Dendritic cell treated with granulocyte-macrophage colony-stimulating factor and Interleukin-4, amounts not matched to agents 40 ng/mL and 50 ng/mL, for 4 days (primary cell): ENCODE measurements around the gene DHCR24.

Experiments used
- H3K27ac Mint-ChIP-seq: one replicate; pipeline ENCODE4 v1.8.0; 2022; ENCODE audit warnings: mild to moderate bottlenecking, mixed read lengths
- H3K27me3 Mint-ChIP-seq: one replicate; pipeline ENCODE4 v1.8.0; 2022; ENCODE audit warnings: mild to moderate bottlenecking, mixed read lengths
- H3K36me3 Mint-ChIP-seq: one replicate; pipeline ENCODE4 v1.8.0; 2022; ENCODE audit warnings: low read depth, mixed read lengths
- H3K4me1 Mint-ChIP-seq: one replicate; pipeline ENCODE4 v1.8.0; 2022; ENCODE audit warnings: low read depth, mixed read lengths
- H3K4me3 Mint-ChIP-seq: one replicate; pipeline ENCODE4 v1.8.0; 2022; ENCODE audit warnings: mild to moderate bottlenecking, moderate library complexity, mixed read lengths
- H3K9me3 Mint-ChIP-seq: one replicate; pipeline ENCODE4 v1.8.0; 2022; ENCODE audit warnings: mixed read lengths
- intact Hi-C: fragments of 100-400 bp; cut with micrococcal nuclease; formaldehyde crosslinking; loops from one replicate; pipeline ENCODE4 v1.15.0; 2022

The DHCR24 gene

GRCh38 chr1:54806931-54807611 is 79.9 kb downstream of the DHCR24 start:
- no peaks in the 10 kb centered on the region for H3K9me3 Mint-ChIP-seq
- no peak overlapping the region for H3K4me3 Mint-ChIP-seq
- intact Hi-C loops: no loop called here
- no peaks in the 10 kb centered on the region for H3K36me3 Mint-ChIP-seq
- peaks cover 10% of the 10 kb centered on the region for H3K4me1 Mint-ChIP-seq
- peaks cover 6% of the 10 kb centered on the region for H3K27me3 Mint-ChIP-seq
- H3K27ac Mint-ChIP-seq: no peak overlapping the region

GRCh38 chr1:54805981-54806381 is 81.0 kb downstream of the DHCR24 start:
- no peaks in the 10 kb centered on the region for H3K9me3 Mint-ChIP-seq
- peaks cover 16% of the 10 kb centered on the region for H3K4me1 Mint-ChIP-seq
- no peaks in the 10 kb centered on the region for H3K36me3 Mint-ChIP-seq
- no peak overlapping the region for H3K27ac Mint-ChIP-seq
- intact Hi-C loops: no loop called here
- H3K27me3 Mint-ChIP-seq: peaks cover 16% of the 10 kb centered on the region
- no peak overlapping the region for H3K4me3 Mint-ChIP-seq

- intact Hi-C loops: no loop called here
- Mint-ChIP-seq H3K4me1 (peaks cover 16% of the 10 kb centered on the region), H3K36me3 (no peaks in the 10 kb centered on the region), H3K27ac (no peak overlapping the region), H3K27me3 (peaks cover 20% of the 10 kb centered on the region), H3K4me3 (no peak overlapping the region), H3K9me3 (no peaks in the 10 kb centered on the region)
These were observed 81.5 kb downstream of the DHCR24 start for GRCh38 chr1:54805466-54805865.

GRCh38 chr1:54804471-54805132 is 82.4 kb downstream of the DHCR24 start:
- H3K4me1 Mint-ChIP-seq: peaks cover 16% of the 10 kb centered on the region
- no peaks in the 10 kb centered on the region for H3K9me3 Mint-ChIP-seq
- peaks cover 28% of the 10 kb centered on the region for H3K27me3 Mint-ChIP-seq
- intact Hi-C loops: no loop called here
- no peak overlapping the region for H3K27ac Mint-ChIP-seq
- H3K4me3 Mint-ChIP-seq: no peak overlapping the region
- no peaks in the 10 kb centered on the region for H3K36me3 Mint-ChIP-seq

GRCh38 chr1:54803761-54804470 is 83.1 kb downstream of the DHCR24 start:
- intact Hi-C loops: no loop called here
- Mint-ChIP-seq H3K4me3 (no peak overlapping the region), H3K36me3 (no peaks in the 10 kb centered on the region), H3K27me3 (peaks cover 34% of the 10 kb centered on the region), H3K9me3 (no peaks in the 10 kb centered on the region), H3K27ac (no peak overlapping the region), H3K4me1 (peaks cover 22% of the 10 kb centered on the region)

GRCh38 chr1:54800899-54801759 is 85.9 kb downstream of the DHCR24 start, which contains the start of gene TTC22:
TSS of gene TTC22 (minus strand) at chr1:54801323. CDS start at chr1:54801163, 160 bp downstream.
- Mint-ChIP-seq H3K4me3 (peak within 1 kb of the TSS; percentile 22), H3K27me3 (peaks cover 38% of the 10 kb centered on the region), H3K36me3 (no peaks in the 10 kb centered on the region), H3K9me3 (no peaks in the 10 kb centered on the region), H3K27ac (no peak within 1 kb of the TSS), H3K4me1 (peaks cover 13% of the 10 kb centered on the region)
- intact Hi-C loops: no loop called here

GRCh38 chr1:54800041-54800898 is 86.7 kb downstream of the DHCR24 start:
- no peak overlapping the region for H3K27ac Mint-ChIP-seq
- peaks cover 38% of the 10 kb centered on the region for H3K27me3 Mint-ChIP-seq

More at GRCh38 chr1:54800041-54800898, 86.7 kb downstream of the DHCR24 start:
- no peak overlapping the region for H3K4me3 Mint-ChIP-seq
- intact Hi-C loops: no loop called here
- H3K4me1 Mint-ChIP-seq: peaks cover 13% of the 10 kb centered on the region
- no peaks in the 10 kb centered on the region for H3K9me3 Mint-ChIP-seq
- no peaks in the 10 kb centered on the region for H3K36me3 Mint-ChIP-seq
